ENCODE results near the gene NPHP1.

DNA sequence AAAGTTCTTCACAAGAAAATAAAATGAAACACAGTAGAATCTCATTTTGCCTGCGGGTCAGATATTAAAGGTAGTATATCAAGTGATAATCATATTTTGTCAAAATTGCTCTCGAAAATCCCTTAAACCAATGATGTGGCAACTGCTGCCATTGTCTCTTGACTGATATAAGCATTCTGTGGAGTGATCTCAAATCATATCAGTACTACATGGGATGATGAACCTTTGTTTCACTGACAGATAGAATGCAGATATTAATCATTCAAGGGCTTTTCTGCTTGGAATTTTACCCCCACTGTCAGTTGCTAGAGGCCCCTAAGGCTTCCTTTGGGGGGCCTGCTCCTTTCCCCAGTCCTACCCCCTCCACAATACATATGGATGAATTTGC, 57.9 kb downstream of the NPHP1 start:
- TF ChIP-seq, protein P1, sequence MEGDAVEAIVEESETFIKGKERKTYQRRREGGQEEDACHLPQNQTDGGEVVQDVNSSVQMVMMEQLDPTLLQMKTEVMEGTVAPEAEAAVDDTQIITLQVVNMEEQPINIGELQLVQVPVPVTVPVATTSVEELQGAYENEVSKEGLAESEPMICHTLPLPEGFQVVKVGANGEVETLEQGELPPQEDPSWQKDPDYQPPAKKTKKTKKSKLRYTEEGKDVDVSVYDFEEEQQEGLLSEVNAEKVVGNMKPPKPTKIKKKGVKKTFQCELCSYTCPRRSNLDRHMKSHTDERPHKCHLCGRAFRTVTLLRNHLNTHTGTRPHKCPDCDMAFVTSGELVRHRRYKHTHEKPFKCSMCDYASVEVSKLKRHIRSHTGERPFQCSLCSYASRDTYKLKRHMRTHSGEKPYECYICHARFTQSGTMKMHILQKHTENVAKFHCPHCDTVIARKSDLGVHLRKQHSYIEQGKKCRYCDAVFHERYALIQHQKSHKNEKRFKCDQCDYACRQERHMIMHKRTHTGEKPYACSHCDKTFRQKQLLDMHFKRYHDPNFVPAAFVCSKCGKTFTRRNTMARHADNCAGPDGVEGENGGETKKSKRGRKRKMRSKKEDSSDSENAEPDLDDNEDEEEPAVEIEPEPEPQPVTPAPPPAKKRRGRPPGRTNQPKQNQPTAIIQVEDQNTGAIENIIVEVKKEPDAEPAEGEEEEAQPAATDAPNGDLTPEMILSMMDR (IDR thresholded peaks at IDR 0.05 in 8 of 11, conservative IDR thresholded peaks at IDR 0.05 in 3 of 11), result no peak
- no peak for TF ChIP-seq POLR2A (IDR thresholded peaks at IDR 0.05)
